Measurements from ENCODE around the gene ANKMY1.

Gene ANKMY1

DNA sequence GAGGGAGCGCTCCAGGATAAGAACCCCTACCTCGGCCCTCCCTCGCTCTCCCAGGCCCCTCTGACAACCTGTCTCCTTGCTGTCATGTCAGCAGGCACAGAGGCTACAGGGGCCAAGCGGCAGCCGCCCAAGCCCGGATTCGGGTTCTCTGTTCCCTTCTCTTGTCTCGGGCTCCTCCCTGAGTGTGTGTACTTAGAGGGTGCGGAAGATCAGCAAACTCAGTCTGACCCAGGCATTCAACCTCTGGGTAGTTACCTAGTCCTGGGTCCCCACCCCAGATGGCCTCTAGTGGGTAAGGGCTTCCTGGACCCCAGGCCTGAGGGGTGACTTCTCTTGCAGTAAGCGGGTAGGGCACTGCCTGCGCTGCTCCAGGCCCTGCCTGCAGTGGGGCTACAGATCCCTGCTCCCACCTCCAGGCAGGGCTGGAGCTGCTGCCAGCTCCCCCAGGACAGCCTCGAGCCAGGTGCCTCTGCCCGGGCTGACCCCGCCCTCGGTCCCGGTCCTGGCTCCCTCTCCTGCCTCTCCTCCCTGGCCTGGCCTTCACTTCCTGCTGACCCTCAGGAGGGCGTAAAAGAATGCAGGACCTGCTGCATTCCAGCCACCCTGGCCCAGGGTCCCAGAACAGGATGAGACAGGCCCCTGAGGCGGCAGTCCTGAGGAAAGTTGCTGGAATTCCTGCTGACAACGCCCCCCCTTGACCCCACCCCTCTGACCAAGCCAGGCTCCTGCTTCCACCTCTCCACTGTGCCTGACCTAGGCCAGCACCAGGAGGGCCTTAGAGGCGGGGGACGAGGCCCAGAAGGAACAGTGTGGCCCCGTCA is 100.4 kb downstream of the ANKMY1 start:
- no peak for FAIRE-seq

- no peak for FAIRE-seq
Measured at GRCh38 chr2:240456447-240457222, 101.2 kb downstream of the ANKMY1 start.

DNA sequence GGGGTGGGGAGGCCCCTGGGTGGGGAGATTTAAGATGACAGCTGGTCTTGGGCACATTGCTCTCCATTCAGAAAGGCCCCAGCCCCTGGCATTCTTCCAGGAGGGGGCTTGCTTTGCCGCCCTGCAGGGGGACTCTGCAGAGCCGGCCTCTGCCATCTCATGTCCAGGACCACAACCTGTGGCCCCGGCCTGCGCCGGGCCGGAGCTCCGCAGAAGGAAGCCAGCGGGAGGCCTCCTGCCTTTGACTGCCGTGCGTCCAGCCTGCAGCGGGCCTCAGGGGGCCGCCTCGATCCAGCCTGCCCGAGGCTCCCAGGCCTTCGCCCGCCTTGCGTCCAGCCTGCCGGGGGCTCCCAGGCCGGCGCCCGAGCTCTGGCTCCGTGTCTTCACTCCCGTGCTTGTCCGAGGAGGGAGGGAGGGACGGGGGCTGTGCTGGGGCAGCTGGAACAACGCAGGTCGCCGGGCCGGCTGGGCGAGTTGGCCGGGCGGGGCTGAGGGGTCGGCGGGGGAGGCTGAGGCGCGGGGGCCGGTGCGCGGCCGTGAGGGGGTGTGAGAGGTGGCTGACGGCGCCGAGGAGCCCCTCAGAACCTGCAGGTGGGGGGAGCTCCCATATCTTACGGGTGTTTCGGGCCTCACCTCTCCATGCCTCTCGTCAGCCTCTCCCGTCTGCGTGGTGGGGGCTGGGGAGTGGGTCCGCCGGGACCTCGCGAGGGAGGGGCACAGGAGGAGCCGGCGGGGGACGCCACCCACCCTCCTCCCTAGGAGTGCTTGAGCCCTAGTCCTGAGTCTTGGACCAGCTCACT is 101.9 kb downstream of the ANKMY1 start:
- FAIRE-seq, result no peak

- no peak for FAIRE-seq
Measured at GRCh38 chr2:240455272-240455646, 102.5 kb downstream of the ANKMY1 start.

- no peak for FAIRE-seq
Measured at GRCh38 chr2:240454106-240454901, 103.5 kb downstream of the ANKMY1 start.

GRCh38 chr2:240453461-240454105 is 104.2 kb downstream of the ANKMY1 start:
- no peak for FAIRE-seq

GRCh38 chr2:240452462-240453256 is 105.1 kb downstream of the ANKMY1 start:
- no peak for FAIRE-seq

DNA sequence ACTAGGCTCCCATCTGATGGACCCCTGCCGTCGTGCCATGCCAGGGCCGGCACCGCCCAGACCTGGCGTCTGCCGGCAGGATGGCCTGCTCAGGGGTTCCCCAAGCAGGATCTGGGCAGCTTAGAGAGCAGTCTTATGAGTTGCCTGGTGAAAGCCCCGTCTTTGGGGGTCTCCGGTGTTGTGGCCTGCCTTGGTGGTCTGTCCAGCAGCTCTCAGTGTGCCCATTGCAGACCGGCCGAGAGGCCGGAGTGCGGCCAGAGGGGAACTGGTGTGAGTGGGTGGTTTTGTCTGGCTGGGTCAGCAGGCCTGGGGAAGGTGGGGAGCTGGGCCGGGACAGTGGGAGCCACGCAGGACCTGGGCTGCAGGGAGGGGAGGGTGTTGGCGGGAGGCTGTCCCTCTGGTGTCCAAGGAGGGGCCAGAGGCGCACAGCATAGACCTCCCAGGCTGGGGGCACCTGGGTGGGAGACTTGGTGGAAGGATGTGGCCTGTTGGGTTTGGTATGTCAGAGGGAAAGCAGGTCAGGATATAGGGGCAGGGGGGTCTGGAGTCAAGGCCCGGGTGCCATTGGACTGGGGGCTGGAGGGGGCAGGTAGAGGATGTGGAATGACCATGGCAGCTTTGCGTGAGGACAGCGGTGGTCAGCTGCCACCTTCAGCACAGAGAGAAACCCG is 105.9 kb downstream of the ANKMY1 start:
- FAIRE-seq, result no peak

GRCh38 chr2:240451108-240451611 is 106.6 kb downstream of the ANKMY1 start:
- FAIRE-seq, result no peak

- FAIRE-seq, result no peak
Measured at GRCh38 chr2:240450532-240451107, 107.2 kb downstream of the ANKMY1 start.

- no peak for FAIRE-seq
Measured at GRCh38 chr2:240449764-240450531, 107.8 kb downstream of the ANKMY1 start.

GRCh38 chr2:240448387-240449274 is 109.2 kb downstream of the ANKMY1 start:
- no peak for FAIRE-seq

DNA sequence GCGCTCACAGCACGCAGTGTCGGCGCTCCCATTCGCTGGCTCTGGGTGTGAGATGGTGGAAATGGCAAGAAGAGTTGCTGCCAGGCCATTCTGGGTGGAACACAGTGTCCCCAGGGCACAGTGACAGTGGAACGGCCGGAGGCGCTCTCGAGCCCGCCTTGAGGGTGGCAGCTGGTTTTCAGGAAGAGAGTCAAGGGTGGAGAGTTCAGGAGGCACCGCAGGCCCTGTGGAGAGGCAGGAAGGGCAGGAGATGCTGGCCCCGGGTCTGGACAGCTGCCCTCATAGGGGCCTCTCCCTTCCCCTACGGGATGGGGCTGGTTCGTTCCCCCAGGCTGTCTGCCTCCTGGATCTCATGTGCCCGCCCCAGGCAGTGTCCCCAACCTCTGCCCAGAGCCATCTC is 109.9 kb downstream of the ANKMY1 start:
- FAIRE-seq, result no peak

- no peak for FAIRE-seq
Measured at GRCh38 chr2:240447331-240447730, 110.5 kb downstream of the ANKMY1 start.

DNA sequence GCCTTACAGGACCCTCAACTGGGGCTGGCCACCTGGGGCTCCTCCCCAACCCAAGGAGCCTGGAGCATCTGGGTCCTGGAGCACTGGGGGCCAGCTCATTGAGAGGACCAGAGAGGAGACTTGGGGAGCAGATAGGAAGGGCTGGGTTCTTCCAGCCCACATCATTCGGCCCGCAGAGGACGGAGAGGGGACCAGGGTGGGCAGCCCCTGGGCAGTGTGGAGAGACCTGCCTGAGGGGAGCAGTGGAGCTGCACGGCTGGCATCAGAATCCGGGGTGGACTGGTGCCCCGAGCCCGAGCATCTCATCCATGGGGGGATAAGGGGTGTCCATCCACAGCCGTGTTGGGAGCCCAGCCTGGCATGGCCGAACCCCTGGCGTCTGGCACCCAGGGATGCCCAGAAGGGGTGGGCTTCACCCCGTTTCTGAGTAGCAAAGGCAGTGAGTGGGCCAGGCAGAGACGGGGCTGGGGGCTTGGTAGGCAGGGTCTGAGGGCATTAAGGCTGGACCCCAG is 111.1 kb downstream of the ANKMY1 start:
- FAIRE-seq, result no peak

GRCh38 chr2:240445961-240446663 is 111.7 kb downstream of the ANKMY1 start:
- no peak for FAIRE-seq

DNA sequence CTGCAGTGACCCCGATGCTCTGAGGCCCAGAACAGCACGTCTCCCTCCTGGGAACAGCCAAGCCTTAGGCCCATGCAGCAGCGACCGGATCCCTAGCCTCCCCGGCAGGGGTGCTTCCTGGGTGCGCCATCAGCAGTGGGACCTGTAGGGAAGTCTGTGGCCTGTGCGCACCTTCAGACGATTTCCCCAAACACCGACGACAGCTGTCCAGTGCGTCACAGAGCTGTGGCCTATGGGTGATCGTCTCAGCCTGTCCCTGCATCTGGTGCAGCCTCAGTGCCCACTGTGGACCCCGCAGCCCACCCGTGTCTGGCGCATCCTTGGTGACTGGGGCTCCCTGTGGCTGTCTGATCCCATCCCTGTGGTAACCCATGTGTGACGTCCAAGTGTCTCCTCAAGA is 113.3 kb downstream of the ANKMY1 start:
- FAIRE-seq, result no peak

Data from G401.6 (cell line).